ENCODE results near the gene AFMID. TPM values are rescaled to one million over a fixed set of nuclear protein-coding genes. Genes with fewer than 3 reads are reported as not detected.

AFMID gene
- total RNA-seq, 1 experiment from 2014 or later = 30.4 TPM

DNA sequence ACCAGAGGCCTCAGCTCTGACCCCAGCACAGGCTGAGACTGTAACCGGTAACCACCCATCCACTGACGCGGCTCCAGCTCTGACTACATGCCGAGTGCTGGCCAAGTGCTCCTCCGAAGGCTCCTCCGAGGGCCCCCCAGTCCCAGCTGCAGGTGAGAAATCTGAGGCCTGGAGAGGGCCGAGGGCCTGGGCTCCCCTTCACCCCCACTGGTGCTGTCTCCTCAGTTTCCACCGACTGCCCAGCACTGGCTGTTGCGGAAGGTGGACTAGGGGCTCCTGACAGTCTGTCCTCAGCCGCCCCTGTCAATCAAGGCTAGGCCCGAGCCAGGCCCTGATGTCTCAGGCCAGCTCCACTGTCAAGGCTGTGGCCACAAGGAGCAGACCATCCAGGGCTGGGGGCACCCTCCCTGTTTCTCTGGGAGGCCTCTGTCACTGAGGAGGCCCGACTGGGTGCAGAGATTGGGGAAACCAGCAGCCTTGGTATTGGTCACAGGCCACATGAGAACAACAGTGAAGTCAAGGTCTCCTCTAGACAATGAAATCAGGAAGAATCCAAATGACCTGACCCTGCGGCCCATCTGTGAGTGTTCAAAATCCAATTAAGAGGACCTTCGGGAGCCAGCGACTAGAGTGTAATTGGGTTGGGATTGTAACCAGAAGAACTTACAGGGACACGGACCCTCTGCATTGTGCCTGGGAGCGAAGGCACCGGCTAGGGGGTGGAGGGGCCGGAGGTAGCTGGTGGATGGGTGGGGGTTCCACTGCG is 49.4 kb downstream of the AFMID start:
- ChIA-PET POLR2A (ENCODE audit: unreplicated experiment) (no interaction called here), CTCF (interaction anchor here (0.5 to 0.7 kb wide), 2 partner anchors 158 to 211 kb away, joined by 3 to 12 read pairs; no protein-coding TSS in a partner anchor)
- no peak for DNase-seq
- H3K9me2 ChIP-seq (ENCODE audit: insufficient read depth) = no peaks in the 10 kb centered on the region
- no peaks in the 10 kb centered on the region for H3F3A ChIP-seq (ENCODE audit: insufficient read depth, low read depth)
- no peaks in the 10 kb centered on the region for H3K4me1 ChIP-seq (replicated peaks; ENCODE audit: insufficient read depth)
- no peaks in the 10 kb centered on the region for H3K9me3 ChIP-seq (ENCODE audit: insufficient read depth, low read depth)
- H3K27ac ChIP-seq = no peak overlapping the region
- TF ChIP-seq EZH2 (IDR thresholded peaks at IDR 0.05; ENCODE audit: low read depth) (no peak), CTCF (conservative IDR thresholded peaks at IDR 0.05) (no peak)
- no peaks in the 10 kb centered on the region for H3K27me3 ChIP-seq (ENCODE audit: insufficient read depth, low read depth)
- no peak overlapping the region for H3K4me3 ChIP-seq
- H3K36me3 ChIP-seq (ENCODE audit: low read depth) = no peaks in the 10 kb centered on the region
- no peaks in the 10 kb centered on the region for H3K79me2 ChIP-seq (ENCODE audit: low read depth)
- H4K20me1 ChIP-seq (ENCODE audit: insufficient read depth) = no peaks in the 10 kb centered on the region
- intact Hi-C loops (cut with micrococcal nuclease; ENCODE audit: unreplicated experiment) = no loop called here
- no peak overlapping the region for H2AFZ ChIP-seq
- no peak overlapping the region for H3K4me2 ChIP-seq
- no TSS peak for BruUV-seq (replicated peaks)

- H3F3A ChIP-seq (ENCODE audit: insufficient read depth, low read depth) = no peaks in the 10 kb centered on the region
- H3K27me3 ChIP-seq (ENCODE audit: insufficient read depth, low read depth) = no peaks in the 10 kb centered on the region
- H3K9me3 ChIP-seq (ENCODE audit: insufficient read depth, low read depth) = no peaks in the 10 kb centered on the region
- ChIA-PET CTCF (interaction anchor here (0.5 to 0.7 kb wide), 2 partner anchors 159 to 210 kb away, joined by 3 to 12 read pairs; no protein-coding TSS in a partner anchor), POLR2A (ENCODE audit: unreplicated experiment) (no interaction called here)
- no peaks in the 10 kb centered on the region for H3K79me2 ChIP-seq (ENCODE audit: low read depth)
- H4K20me1 ChIP-seq (ENCODE audit: insufficient read depth) = no peaks in the 10 kb centered on the region
- H3K9me2 ChIP-seq (ENCODE audit: insufficient read depth) = no peaks in the 10 kb centered on the region
- no peaks in the 10 kb centered on the region for H3K36me3 ChIP-seq (ENCODE audit: low read depth)
- no peak overlapping the region for H3K4me2 ChIP-seq
- no TSS peak for BruUV-seq (replicated peaks)
- no peak for DNase-seq
- H3K27ac ChIP-seq = no peak overlapping the region
- H3K4me1 ChIP-seq (replicated peaks; ENCODE audit: insufficient read depth) = no peaks in the 10 kb centered on the region
- intact Hi-C loops (cut with micrococcal nuclease; ENCODE audit: unreplicated experiment) = no loop called here
- no peak overlapping the region for H3K4me3 ChIP-seq
- no peak for TF ChIP-seq EZH2 (IDR thresholded peaks at IDR 0.05; ENCODE audit: low read depth)
- no peak for TF ChIP-seq CTCF (conservative IDR thresholded peaks at IDR 0.05)
- no peak overlapping the region for H2AFZ ChIP-seq
Measured at GRCh38 chr17:78237401-78238012, 50.3 kb downstream of the AFMID start.

GRCh38 chr17:78238823-78239488 is 51.8 kb downstream of the AFMID start:
- POLR2A ChIA-PET (ENCODE audit: unreplicated experiment) = no interaction called here
- intact Hi-C loops (cut with micrococcal nuclease; ENCODE audit: unreplicated experiment) = no loop called here
- H3K9me2 ChIP-seq (ENCODE audit: insufficient read depth) = no peaks in the 10 kb centered on the region
- H3K79me2 ChIP-seq (ENCODE audit: low read depth) = no peaks in the 10 kb centered on the region
- no peak overlapping the region for H3K4me3 ChIP-seq
- no peak overlapping the region for H3K4me2 ChIP-seq
- H3F3A ChIP-seq (ENCODE audit: insufficient read depth, low read depth) = no peaks in the 10 kb centered on the region
- H4K20me1 ChIP-seq (ENCODE audit: insufficient read depth) = no peaks in the 10 kb centered on the region
- H3K27me3 ChIP-seq (ENCODE audit: insufficient read depth, low read depth) = no peaks in the 10 kb centered on the region
- H2AFZ ChIP-seq = no peak overlapping the region
- BruUV-seq (replicated peaks) = no TSS peak
- H3K4me1 ChIP-seq (replicated peaks; ENCODE audit: insufficient read depth) = no peaks in the 10 kb centered on the region
- no peak overlapping the region for H3K27ac ChIP-seq
- no peaks in the 10 kb centered on the region for H3K36me3 ChIP-seq (ENCODE audit: low read depth)
- CTCF ChIA-PET = no interaction called here
- DNase-seq = no peak
- no peak for TF ChIP-seq CTCF (conservative IDR thresholded peaks at IDR 0.05)
- no peak for TF ChIP-seq EZH2 (IDR thresholded peaks at IDR 0.05; ENCODE audit: low read depth)
- no peaks in the 10 kb centered on the region for H3K9me3 ChIP-seq (ENCODE audit: insufficient read depth, low read depth)
